Measurements from ENCODE around the gene SLIT3. TPM values are rescaled to one million over a fixed set of nuclear protein-coding genes. Genes with fewer than 3 reads are reported as not detected.

SLIT3 gene
- total and polyA plus RNA-seq, 2 donors (not counting 3 experiments of a cell fraction or from before 2014, with no cell fraction given): 0.90 to 1.0 TPM

DNA sequence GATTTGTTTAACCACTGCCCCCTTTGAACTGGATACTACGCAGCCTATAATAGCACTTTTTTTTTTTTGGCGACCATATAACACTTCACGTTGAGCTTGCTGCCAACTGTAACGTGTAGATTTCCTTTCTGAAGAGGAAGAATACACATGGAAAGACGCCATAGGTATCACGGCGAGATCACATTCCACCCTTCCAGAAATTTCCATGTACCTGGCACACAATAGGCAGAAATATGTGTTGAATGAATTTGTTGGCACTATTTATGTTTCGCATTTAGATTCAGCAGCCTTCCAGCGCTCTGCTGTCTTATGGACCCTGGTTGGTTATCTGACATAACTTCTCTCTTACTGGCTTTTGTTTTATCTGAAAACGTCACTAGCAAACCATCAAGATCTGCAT lies 250.3 kb downstream of the SLIT3 start:
- CTCF ChIA-PET: no interaction called here
- POLR2A ChIA-PET: no interaction called here
- Histone ChIP-seq H3K79me2 (ENCODE audit: control insufficient read depth, insufficient read depth, low read length) (no peaks in the 10 kb centered on the region), H3K9me3 (replicated peaks; ENCODE audit: control insufficient read depth, insufficient read depth, low read length) (no peaks in the 10 kb centered on the region), H2AFZ (ENCODE audit: low read depth, low read length) (no peak overlapping the region), H3K9ac (replicated peaks; ENCODE audit: extremely low read depth, insufficient read depth, low read length) (no peak overlapping the region), H3K9me1 (replicated peaks; ENCODE audit: control insufficient read depth, extremely low read depth, insufficient read depth, low read length) (no peaks in the 10 kb centered on the region), H4K20me1 (replicated peaks; ENCODE audit: control insufficient read depth, extremely low read depth, insufficient read depth, low read length) (no peaks in the 10 kb centered on the region), H3K4me2 (ENCODE audit: insufficient read depth, low read length) (no peak overlapping the region), H3K4me3 (replicated peaks in 1 of 3; ENCODE audit: insufficient read depth in 1 of 3, low read depth in 1 of 3, low read length in 3 of 3) (no peak overlapping the region), H3K27ac (ENCODE audit: insufficient read depth, low read depth, low read length) (no peak overlapping the region), H3K4me1 (ENCODE audit: control insufficient read depth, extremely low read depth, insufficient read depth, low read length) (no peaks in the 10 kb centered on the region), H3K36me3 (ENCODE audit: control insufficient read depth in 2 of 2, extremely low read depth in 1 of 2, insufficient read depth in 2 of 2, low read length in 2 of 2) (no peaks in the 10 kb centered on the region), H3K27me3 (ENCODE audit: control insufficient read depth in 2 of 2, insufficient read depth in 2 of 2, low read length in 2 of 2) (no peaks in the 10 kb centered on the region)
- no peak for FAIRE-seq
- no peak for DNase-seq (ENCODE audit: low read depth, low spot score)
- intact Hi-C loops (cut with micrococcal nuclease): no loop called here
- dilution Hi-C loops (cut with MboI; ENCODE audit: extremely low pct_ligation_motif_present, low sequenced_read_pairs): no loop called here
- BruUV-seq (replicated peaks): no TSS peak
- no peak for TF ChIP-seq MAX (IDR thresholded peaks at IDR 0.05; ENCODE audit: insufficient read depth, insufficient read length)
- TF ChIP-seq POLR2AphosphoS5 (IDR thresholded peaks at IDR 0.05; ENCODE audit: insufficient read depth, low read depth, low read length): no peak

- H2AFZ ChIP-seq (ENCODE audit: low read depth, low read length): no peak overlapping the region
- H3K9me3 ChIP-seq (replicated peaks; ENCODE audit: control insufficient read depth, insufficient read depth, low read length): no peaks in the 10 kb centered on the region
- H3K4me1 ChIP-seq (ENCODE audit: control insufficient read depth, extremely low read depth, insufficient read depth, low read length): no peaks in the 10 kb centered on the region
- BruUV-seq (replicated peaks): no TSS peak
- ChIA-PET POLR2A (no interaction called here), CTCF (no interaction called here)
- H3K27ac ChIP-seq (ENCODE audit: insufficient read depth, low read depth, low read length): no peak overlapping the region
- H3K79me2 ChIP-seq (ENCODE audit: control insufficient read depth, insufficient read depth, low read length): no peaks in the 10 kb centered on the region
- TF ChIP-seq MAX (IDR thresholded peaks at IDR 0.05; ENCODE audit: insufficient read depth, insufficient read length): no peak
- TF ChIP-seq, protein P1, sequence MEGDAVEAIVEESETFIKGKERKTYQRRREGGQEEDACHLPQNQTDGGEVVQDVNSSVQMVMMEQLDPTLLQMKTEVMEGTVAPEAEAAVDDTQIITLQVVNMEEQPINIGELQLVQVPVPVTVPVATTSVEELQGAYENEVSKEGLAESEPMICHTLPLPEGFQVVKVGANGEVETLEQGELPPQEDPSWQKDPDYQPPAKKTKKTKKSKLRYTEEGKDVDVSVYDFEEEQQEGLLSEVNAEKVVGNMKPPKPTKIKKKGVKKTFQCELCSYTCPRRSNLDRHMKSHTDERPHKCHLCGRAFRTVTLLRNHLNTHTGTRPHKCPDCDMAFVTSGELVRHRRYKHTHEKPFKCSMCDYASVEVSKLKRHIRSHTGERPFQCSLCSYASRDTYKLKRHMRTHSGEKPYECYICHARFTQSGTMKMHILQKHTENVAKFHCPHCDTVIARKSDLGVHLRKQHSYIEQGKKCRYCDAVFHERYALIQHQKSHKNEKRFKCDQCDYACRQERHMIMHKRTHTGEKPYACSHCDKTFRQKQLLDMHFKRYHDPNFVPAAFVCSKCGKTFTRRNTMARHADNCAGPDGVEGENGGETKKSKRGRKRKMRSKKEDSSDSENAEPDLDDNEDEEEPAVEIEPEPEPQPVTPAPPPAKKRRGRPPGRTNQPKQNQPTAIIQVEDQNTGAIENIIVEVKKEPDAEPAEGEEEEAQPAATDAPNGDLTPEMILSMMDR (IDR thresholded peaks at IDR 0.05; ENCODE audit: extremely low read depth in 1 of 2, insufficient read depth in 1 of 2, low read depth in 1 of 2, low read length in 2 of 2): no peak
- no peak for TF ChIP-seq JUN (IDR thresholded peaks at IDR 0.05; ENCODE audit: borderline replicate concordance, insufficient read depth, insufficient read length, low read depth)
- no peak for TF ChIP-seq POLR2A (IDR thresholded peaks at IDR 0.05; ENCODE audit: low read depth, low read length)
- TF ChIP-seq GATA2 (IDR thresholded peaks at IDR 0.05; ENCODE audit: insufficient read depth, insufficient read length, low read depth, low read length): no peak
- TF ChIP-seq FOS (IDR thresholded peaks at IDR 0.05; ENCODE audit: borderline replicate concordance, insufficient read depth, low read length): no peak
- TF ChIP-seq EZH2 (IDR thresholded peaks at IDR 0.05; ENCODE audit: borderline replicate concordance, low read depth, low read length, severe bottlenecking): no peak
- no peak for TF ChIP-seq POLR2AphosphoS5 (IDR thresholded peaks at IDR 0.05; ENCODE audit: insufficient read depth, low read depth, low read length)
- TF ChIP-seq MYC (IDR thresholded peaks at IDR 0.05; ENCODE audit: low read depth, low read length): no peak
- H3K27me3 ChIP-seq (ENCODE audit: control insufficient read depth in 2 of 2, insufficient read depth in 2 of 2, low read length in 2 of 2): no peaks in the 10 kb centered on the region
- no peak overlapping the region for H3K4me2 ChIP-seq (ENCODE audit: insufficient read depth, low read length)
- no peak overlapping the region for H3K4me3 ChIP-seq (replicated peaks in 1 of 3; ENCODE audit: insufficient read depth in 1 of 3, low read depth in 1 of 3, low read length in 3 of 3)
- no peak for FAIRE-seq
- DNase-seq (ENCODE audit: low read depth, low spot score): no peak
- H4K20me1 ChIP-seq (replicated peaks; ENCODE audit: control insufficient read depth, extremely low read depth, insufficient read depth, low read length): no peaks in the 10 kb centered on the region
- H3K9me1 ChIP-seq (replicated peaks; ENCODE audit: control insufficient read depth, extremely low read depth, insufficient read depth, low read length): no peaks in the 10 kb centered on the region
- intact Hi-C loops (cut with micrococcal nuclease) (no loop called here), dilution Hi-C loops (cut with MboI; ENCODE audit: extremely low pct_ligation_motif_present, low sequenced_read_pairs) (no loop called here)
- H3K9ac ChIP-seq (replicated peaks; ENCODE audit: extremely low read depth, insufficient read depth, low read length): no peak overlapping the region
- no peaks in the 10 kb centered on the region for H3K36me3 ChIP-seq (ENCODE audit: control insufficient read depth in 2 of 2, extremely low read depth in 1 of 2, insufficient read depth in 2 of 2, low read length in 2 of 2)
These were observed 250.8 kb downstream of the SLIT3 start for GRCh38 chr5:169050146-169050571.
